Measurements from ENCODE around the gene SLC4A2.

The SLC4A2 gene

GRCh38 chr7:151062111-151062398 is 2.7 kb downstream of the SLC4A2 start:
- Histone ChIP-seq H3K4me2 (peak overlapping the region; percentile 87 to 100 (median 97); a peak in 18 of 22 replicates), H3K27ac (peak overlapping the region in 3 of 11 experiments; percentile 60 to 88 (median 84); a peak in 5 of 22 replicates), H4K20me1 (peaks cover 22 to 69% (median 43%) of the 10 kb centered on the region in 11 experiments; a peak in 20 of 22 replicates), H3K36me3 (peaks cover 32 to 54% (median 49%) of the 10 kb centered on the region in 11 experiments), H3K27me3 (no peaks in the 10 kb centered on the region), H3K4me1 (peaks cover 30 to 38% (median 35%) of the 10 kb centered on the region in 10 experiments), H3K9ac (peak overlapping the region in 7 of 11 experiments; percentile 84 to 88 (median 88); a peak in 6 of 22 replicates), H3K4me3 (peak overlapping the region in 2 of 10 experiments; percentile 93; a peak in 3 of 20 replicates), H3K9me3 (replicated peaks in 1 of 11) (no peaks in the 10 kb centered on the region)
- TF ChIP-seq Cebpa-rat (IDR thresholded peaks at IDR 0.05): no peak

GRCh38 chr7:151062399-151063211 is 3.2 kb downstream of the SLC4A2 start:
- Histone ChIP-seq H3K4me3 (no peak overlapping the region), H3K9ac (no peak overlapping the region), H3K9me3 (replicated peaks in 1 of 11) (no peaks in the 10 kb centered on the region), H3K27me3 (no peaks in the 10 kb centered on the region), H3K36me3 (peaks cover 37 to 59% (median 55%) of the 10 kb centered on the region in 11 experiments), H3K4me1 (peaks cover 28 to 34% (median 31%) of the 10 kb centered on the region in 10 experiments), H3K4me2 (peak overlapping the region in 3 of 11 experiments; percentile 98 to 100 (median 99); a peak in 4 of 22 replicates), H4K20me1 (peaks cover 22 to 74% (median 44%) of the 10 kb centered on the region in 11 experiments; a peak in 20 of 22 replicates), H3K27ac (peak overlapping the region in 2 of 11 experiments; percentile 18 to 23; a peak in 1 of 22 replicates)
- no peak for TF ChIP-seq Cebpa-rat (IDR thresholded peaks at IDR 0.05)

- no peak overlapping the region for H3K4me3 ChIP-seq
- no peaks in the 10 kb centered on the region for H3K9me3 ChIP-seq (replicated peaks in 1 of 11)
- peaks cover 28 to 34% (median 31%) of the 10 kb centered on the region in 10 experiments for H3K4me1 ChIP-seq
- TF ChIP-seq Cebpa-rat (IDR thresholded peaks at IDR 0.05): no peak
- H3K27me3 ChIP-seq: no peaks in the 10 kb centered on the region
- H4K20me1 ChIP-seq: peaks cover 22 to 79% (median 46%) of the 10 kb centered on the region in 11 experiments; a peak in 20 of 22 replicates
- 0 out of 22 replicates have a peak overlapping the region, but pooled peaks of 1 of the 11 experiments have one; percentile 19 for H3K9ac ChIP-seq
- H3K36me3 ChIP-seq: peaks cover 43 to 65% (median 61%) of the 10 kb centered on the region in 11 experiments
- no peak overlapping the region for H3K27ac ChIP-seq
- H3K4me2 ChIP-seq: no peak overlapping the region
Observed at GRCh38 chr7:151063212-151063561, 3.8 kb downstream of the SLC4A2 start.

- Histone ChIP-seq H3K36me3 (peaks cover 55 to 78% (median 73%) of the 10 kb centered on the region in 11 experiments), H3K9me3 (replicated peaks in 1 of 11) (no peaks in the 10 kb centered on the region), H3K4me1 (peaks cover 18 to 23% (median 20%) of the 10 kb centered on the region in 10 experiments)
Observed at GRCh38 chr7:151064454-151064853, 5.1 kb downstream of the SLC4A2 start.

GRCh38 chr7:151064993-151065392 is 5.6 kb downstream of the SLC4A2 start:
- Histone ChIP-seq H3K27ac (0 out of 22 replicates have a peak overlapping the region, but pooled peaks of 1 of the 11 experiments have one; percentile 7), H3K4me1 (peaks cover 18 to 23% (median 20%) of the 10 kb centered on the region in 10 experiments), H3K9me3 (replicated peaks in 1 of 11) (no peaks in the 10 kb centered on the region), H4K20me1 (peaks cover 22 to 95% (median 52%) of the 10 kb centered on the region in 11 experiments; a peak in 20 of 22 replicates), H3K9ac (no peak overlapping the region), H3K4me2 (no peak overlapping the region), H3K27me3 (no peaks in the 10 kb centered on the region), H3K4me3 (no peak overlapping the region), H3K36me3 (peaks cover 61 to 83% (median 79%) of the 10 kb centered on the region in 11 experiments)
- TF ChIP-seq Cebpa-rat (IDR thresholded peaks at IDR 0.05): no peak

More at GRCh38 chr7:151064454-151064853, 5.1 kb downstream of the SLC4A2 start:
- H3K9ac ChIP-seq: no peak overlapping the region
- TF ChIP-seq Cebpa-rat (IDR thresholded peaks at IDR 0.05): no peak
- peaks cover 22 to 90% (median 50%) of the 10 kb centered on the region in 11 experiments; a peak in 20 of 22 replicates for H4K20me1 ChIP-seq
- no peak overlapping the region for H3K4me3 ChIP-seq
- H3K27me3 ChIP-seq: no peaks in the 10 kb centered on the region
- H3K4me2 ChIP-seq: no peak overlapping the region
- no peak overlapping the region for H3K27ac ChIP-seq

GRCh38 chr7:151065516-151065915 is 6.1 kb downstream of the SLC4A2 start:
- no peaks in the 10 kb centered on the region for H3K27me3 ChIP-seq
- peaks cover 16 to 21% (median 17%) of the 10 kb centered on the region in 10 experiments for H3K4me1 ChIP-seq
- no peak overlapping the region for H3K4me3 ChIP-seq
- H3K36me3 ChIP-seq: peaks cover 66 to 88% (median 84%) of the 10 kb centered on the region in 11 experiments
- H3K9me3 ChIP-seq (replicated peaks in 1 of 11): no peaks in the 10 kb centered on the region
- H3K27ac ChIP-seq: peak overlapping the region in 2 of 11 experiments; percentile 7 to 35; a peak in 3 of 22 replicates
- H3K4me2 ChIP-seq: no peak overlapping the region
- peaks cover 17 to 95% (median 52%) of the 10 kb centered on the region in 11 experiments; a peak in 20 of 22 replicates for H4K20me1 ChIP-seq
- peak overlapping the region in 1 of 11 experiments; percentile 5; a peak in 1 of 22 replicates for H3K9ac ChIP-seq
- no peak for TF ChIP-seq Cebpa-rat (IDR thresholded peaks at IDR 0.05)

GRCh38 chr7:151066273-151066974 is 7.0 kb downstream of the SLC4A2 start:
- peak overlapping the region in 1 of 11 experiments; percentile 5; a peak in 1 of 22 replicates for H3K9ac ChIP-seq
- no peak overlapping the region for H3K4me3 ChIP-seq
- H3K36me3 ChIP-seq: peaks cover 75 to 96% (median 93%) of the 10 kb centered on the region in 11 experiments
- H3K4me1 ChIP-seq: peaks cover 7 to 13% (median 8%) of the 10 kb centered on the region in 10 experiments
- TF ChIP-seq Cebpa-rat (IDR thresholded peaks at IDR 0.05): no peak
- no peak overlapping the region for H3K4me2 ChIP-seq
- no peaks in the 10 kb centered on the region for H3K27me3 ChIP-seq
- H4K20me1 ChIP-seq: peaks cover 8 to 95% (median 44%) of the 10 kb centered on the region in 11 experiments; a peak in 20 of 22 replicates
- no peak overlapping the region for H3K27ac ChIP-seq
- H3K9me3 ChIP-seq (replicated peaks in 1 of 11): no peaks in the 10 kb centered on the region

DNA sequence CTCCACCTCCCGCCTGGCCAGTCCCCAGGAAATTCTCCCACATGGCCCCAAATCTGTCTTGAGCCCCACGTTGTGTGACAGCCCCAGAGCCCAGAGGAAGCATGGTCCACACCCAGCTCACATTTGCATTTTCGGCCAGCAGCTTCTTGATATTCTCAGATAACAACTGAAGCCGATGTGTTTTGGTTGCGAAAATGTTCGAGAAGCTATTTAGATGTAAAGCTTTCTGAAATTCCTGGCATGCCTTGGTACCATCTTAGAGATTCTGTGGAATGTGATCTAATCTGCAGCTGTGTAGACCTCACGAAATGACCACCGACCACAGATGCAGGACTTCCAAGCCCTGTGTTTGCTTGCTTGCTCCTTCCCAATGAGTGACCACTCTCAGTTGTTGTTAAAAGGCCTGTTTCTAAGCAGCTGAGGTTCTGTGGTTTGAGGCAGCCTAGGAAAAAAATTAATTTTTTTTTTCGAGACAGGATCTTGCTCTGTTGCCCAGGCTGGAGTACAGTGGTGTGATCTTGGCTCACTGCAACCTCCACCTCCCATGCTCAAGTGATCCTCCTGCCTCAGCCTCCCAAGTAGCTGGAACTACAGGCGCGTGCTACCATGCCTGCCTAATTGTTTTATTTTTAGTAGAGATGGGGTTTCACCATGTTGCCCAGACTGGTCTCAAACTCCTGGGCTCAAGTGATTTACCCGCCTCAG is 8.8 kb downstream of the SLC4A2 start:
- H4K20me1 ChIP-seq: peaks cover 0 to 97% (median 34%) of the 10 kb centered on the region in 11 experiments; a peak in 16 of 22 replicates
- H3K4me1 ChIP-seq: no peaks in the 10 kb centered on the region
- H3K4me2 ChIP-seq: no peak overlapping the region
- H3K4me3 ChIP-seq: no peak overlapping the region
- H3K27me3 ChIP-seq: no peaks in the 10 kb centered on the region
- peaks cover 89 to 100% (median 99%) of the 10 kb centered on the region in 11 experiments for H3K36me3 ChIP-seq
- no peak overlapping the region; a peak in 1 of 22 replicates for H3K9ac ChIP-seq
- TF ChIP-seq Cebpa-rat (IDR thresholded peaks at IDR 0.05): no peak
- no peaks in the 10 kb centered on the region for H3K9me3 ChIP-seq (replicated peaks in 1 of 11)
- H3K27ac ChIP-seq: no peak overlapping the region

Measured in BLaER1 treated with 17β-estradiol and CSF1 and Interleukin-3, amounts not matched to agents 10 nM and 100 nM (cell line).